Activated CD8-positive, alpha-beta memory T cell treated with anti-CD3 and anti-CD28 coated beads for 48 hours (primary cell): Measurements from ENCODE around the gene HIPK3.
"Not testable (repeated sequence)": the region's sequence is repeated elsewhere in the genome, so short reads cannot be mapped to it uniquely, and the experiment has no call there.

Source experiments
- DNase-seq, 3 experiments: peaks; one replicate each; pipeline ENCODE4 v3.0.0-alpha.2; 2020; ENCODE audit warnings: low read depth in 2 of 3, low spot score in 2 of 3

Gene HIPK3

DNA sequence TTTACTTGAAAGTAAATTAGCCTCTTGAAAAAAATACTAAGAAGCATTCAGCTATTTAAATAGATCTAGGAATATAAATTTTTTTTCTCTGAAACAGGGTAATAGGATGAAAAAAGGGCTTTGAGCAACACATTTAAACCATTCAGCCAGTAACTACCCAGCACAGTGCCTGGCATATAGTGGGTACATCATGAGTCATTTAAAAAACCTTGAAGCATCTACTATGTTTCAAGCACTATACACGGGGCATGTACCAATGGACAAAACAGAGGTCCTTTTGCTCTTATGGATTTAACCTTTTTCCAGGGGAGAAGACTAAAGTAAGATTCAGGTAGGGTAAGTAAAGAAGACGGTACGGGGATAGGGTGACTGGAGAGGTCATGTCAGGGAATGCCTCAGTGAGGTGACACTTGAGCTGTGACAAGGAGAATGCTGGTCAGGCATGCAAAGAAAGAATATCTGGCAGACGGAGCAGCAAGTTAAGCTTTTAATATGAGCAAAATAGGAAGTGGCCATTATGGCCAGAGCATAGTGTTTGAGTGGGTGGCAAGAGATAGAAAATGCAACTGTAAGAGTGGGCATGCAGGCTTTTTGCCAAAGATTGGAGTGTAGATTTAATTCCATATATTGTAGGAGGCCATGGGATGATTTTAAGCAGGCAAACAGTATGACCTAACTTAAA lies 101.1 kb downstream of the HIPK3 start:
- DNase-seq: no peak

DNA sequence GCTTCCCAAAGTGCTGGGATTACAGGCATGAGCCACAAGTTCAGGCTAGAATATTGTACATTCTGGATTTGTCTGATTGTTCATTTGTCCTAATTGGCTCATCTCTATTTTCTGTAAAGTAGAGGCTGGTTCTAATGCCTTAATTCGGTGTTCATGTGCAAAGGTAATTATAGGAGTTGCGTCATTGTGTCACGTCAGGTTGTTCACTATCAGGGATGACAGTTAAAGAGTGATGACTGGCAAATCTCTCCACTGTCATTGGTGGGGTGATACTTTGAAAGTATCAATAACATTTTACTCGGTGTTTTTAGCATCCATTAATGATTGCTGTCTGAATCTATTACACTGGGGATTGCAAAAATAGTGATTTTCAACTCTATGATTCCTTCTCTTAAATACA lies 103.5 kb downstream of the HIPK3 start:
- no peak for DNase-seq

DNA sequence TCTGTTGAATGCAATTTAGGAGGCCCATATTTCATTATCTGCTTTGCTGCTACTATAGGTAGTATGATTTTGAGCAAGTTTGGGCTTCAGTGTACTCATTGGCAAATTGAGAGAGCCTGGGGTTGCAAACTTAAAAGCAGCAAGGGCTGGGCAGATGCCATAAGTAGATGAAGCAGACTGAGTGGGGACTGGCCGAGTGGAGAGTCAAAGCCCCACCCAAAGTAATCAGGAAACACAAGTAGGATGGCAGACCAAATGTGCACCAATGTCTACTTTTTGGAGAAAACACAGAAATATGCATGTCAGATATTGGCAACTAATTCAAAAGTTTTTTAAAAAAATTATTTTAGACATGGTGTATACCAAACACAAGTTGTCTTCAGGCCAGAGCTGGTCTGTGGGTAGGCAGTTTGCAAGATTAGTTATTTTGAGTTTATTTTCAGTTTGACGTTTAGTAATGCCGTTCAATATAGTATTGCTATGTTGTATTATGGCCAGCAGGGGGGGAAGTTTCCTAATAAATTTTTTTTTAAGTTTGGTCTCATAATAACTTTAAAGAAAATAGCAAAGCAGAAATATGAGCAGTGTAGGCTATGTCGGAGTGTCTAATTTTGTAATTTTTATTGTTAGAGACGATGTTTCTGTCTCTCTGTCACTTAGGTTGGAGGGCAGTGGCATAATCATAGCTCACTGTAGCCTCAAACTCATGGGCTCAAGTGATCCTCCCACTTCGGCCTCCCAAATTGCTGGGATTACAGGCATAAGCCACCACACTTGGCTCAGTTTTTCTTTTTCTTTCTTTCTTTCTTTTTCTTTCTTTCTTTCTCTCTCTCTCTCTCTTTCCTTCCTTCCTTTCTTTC lies 105.1 kb downstream of the HIPK3 start:
- DNase-seq: no peak

DNA sequence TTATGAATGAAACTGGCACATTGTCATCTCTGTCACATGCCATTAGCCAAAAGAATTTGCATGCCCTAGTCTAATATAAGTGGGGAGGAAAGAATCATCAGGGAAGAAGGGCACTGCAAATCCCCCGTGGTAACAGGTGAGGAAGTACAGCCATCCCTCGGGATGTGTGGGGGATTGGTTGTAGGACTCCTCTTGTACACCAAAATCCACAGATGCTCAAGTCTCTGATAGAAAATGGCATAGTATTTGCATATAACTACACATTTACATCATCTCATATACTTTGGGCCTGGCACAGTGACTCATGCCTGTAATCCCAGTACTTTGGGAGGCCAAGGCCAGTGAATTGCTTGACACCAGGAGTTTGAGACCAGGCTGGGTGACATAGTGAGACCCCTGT lies 109.7 kb downstream of the HIPK3 start:
- no peak for DNase-seq

DNA sequence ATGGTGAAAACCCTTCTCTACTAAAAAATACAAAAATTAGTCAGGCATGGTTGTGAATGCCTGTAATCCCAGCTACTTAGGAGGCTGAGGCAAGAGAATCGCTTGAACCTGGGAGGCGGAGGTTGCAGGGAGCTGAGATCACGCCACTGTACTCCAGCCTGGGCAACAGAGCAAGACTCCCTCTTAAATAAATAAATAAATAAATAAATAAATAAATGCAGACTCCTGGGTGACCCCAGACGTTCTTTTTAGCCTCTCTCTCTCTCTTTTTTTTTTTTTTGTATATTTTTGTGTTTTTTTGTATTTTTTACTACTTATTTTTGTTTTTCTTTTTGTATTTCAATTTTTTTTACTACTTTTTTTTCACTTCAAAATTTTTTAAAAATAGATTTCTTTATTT lies 111.3 kb downstream of the HIPK3 start:
- DNase-seq: not testable (repeated sequence)

DNA sequence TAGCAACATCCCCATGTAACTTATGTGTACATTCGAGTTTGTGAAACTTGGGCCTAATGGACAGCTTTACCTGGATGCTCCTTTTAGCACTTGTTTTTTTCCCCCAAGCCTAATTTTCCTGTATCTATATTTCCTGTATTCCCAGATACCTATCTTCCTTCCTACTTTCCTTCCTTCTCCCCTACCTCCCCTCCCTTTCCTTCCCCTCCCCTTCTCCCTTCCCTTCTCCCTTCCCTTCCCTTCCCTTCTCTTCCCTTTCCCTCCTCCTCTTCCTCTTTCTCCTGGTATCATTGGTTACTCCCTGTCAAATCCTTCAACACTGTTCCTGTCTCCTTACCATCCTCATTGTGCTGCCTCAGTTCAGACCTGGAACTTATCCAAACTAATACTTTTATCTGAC lies 111.8 kb downstream of the HIPK3 start:
- no peak for DNase-seq

DNA sequence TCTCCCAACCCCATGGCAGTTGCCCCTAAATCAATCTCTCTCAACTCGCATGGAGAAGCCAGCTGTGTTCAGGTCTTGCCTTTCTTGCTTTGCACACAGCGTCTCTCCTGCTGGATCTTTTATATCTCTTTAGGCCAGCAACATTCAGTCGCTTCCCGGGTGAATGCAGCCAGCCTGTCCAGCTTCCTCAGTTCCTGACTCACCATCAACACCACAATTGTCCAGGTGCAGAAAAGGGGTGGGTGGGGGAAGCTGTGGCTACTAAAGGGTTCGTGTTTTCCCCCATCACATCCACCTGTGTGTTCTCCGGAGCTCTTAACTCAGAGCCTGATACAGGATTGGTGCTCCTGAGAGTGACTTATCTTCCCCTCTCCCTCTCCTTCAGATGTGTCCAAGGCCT lies 116.5 kb downstream of the HIPK3 start:
- DNase-seq: no peak

DNA sequence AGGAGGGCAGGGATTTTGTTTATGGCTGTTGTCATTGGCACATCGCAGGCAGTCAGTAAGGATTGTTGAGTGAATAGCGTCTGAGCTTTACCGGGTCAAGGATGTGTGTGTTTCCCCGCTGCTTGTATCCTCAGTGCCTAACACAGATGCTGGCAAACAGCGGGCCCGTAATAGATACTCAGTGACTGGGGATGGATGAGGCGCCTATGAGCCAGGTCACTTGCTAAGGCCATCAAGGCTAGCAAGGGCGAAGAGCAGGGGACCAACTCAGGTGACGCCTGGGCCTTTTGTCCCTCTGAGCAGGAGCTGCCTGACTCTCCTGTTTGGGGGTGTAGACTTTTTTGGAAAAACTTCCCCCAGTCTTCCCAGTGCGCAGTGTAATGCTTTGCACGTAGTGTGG lies 118.1 kb downstream of the HIPK3 start:
- no peak for DNase-seq

DNA sequence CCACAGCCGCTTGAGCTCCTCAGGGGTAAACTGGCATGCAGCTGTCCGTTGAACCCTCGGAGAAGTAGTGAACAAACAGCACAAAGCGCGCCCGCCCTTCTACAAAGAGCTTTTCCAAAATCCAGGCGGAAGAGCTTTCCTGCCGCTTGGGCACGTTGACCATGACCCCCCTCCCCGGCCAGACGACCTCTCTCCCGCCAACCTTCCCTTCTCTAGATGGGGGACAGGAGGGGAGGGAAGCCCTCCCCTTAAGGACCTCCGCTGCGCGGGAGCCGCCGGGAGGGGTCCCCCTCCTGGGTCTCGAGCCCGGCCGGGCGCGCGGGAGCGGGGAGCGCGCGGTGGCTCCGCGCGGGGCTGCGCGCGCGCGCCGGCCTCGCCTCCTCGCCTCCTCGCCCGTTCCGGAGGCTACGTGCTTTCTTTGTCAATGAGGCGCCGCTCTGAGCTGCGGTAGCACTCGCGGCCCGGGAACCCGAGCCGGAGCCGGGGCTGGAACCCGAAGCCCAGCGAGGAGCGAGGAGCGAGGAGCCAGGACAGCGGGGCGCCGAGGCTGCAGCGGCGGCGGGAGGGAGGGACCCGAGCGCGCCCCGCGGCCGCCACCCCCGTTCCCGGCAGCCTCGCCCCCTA lies 118.6 kb downstream of the HIPK3 start, which contains the start of gene KIAA1549L:
Gene KIAA1549L (plus strand): TSS at position 421 of the 624 bp plus-strand sequence.
- no peak for DNase-seq

DNA sequence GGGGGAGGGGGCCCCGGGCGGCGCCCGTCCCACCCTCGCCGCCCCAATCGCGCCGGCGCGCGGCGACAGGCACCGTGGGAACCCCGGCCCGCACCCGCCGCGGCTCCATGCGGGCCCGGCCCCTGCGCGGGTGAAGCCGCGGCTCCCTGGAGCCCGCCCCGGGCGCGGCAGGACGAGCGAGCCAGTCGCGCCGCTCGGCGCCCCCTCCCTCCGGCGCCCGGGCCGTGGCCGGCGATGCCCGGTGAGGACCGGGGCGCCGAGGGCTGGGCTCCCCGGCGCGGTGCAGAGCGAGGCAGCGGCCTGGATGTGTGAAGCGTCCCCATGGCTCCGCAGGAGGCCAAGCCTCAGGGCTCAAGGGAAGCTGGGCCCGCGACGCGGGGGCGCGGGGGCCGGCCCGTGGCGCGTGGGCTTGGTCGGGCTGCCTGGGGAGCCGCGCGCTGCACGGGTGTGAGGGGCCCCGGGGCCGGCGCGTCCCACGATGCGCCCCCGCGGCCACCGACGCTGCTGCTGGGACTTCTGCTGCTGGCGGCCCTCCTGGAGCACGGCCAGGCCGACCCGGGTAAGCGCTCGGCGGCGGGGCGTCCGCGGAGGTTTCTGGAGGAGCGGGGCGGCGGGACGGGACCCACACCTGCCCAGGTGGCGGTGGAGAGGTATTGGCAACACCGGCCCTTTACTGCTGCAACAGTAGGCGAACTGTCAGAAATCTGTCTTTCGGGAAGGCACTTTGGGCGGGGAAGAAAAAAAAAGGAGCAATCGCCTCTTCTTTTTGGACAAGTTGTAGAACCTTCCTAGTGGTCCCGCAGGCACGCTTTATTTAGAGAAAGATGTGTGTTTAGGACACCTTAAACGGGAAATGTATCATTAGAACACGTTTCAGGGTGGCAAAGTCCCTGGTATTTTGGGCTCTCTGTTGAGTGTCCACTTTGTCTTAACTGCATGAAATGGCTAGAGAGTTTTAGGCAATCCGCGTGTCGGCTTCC lies 119.4 kb downstream of the HIPK3 start:
- no peak for DNase-seq

DNA sequence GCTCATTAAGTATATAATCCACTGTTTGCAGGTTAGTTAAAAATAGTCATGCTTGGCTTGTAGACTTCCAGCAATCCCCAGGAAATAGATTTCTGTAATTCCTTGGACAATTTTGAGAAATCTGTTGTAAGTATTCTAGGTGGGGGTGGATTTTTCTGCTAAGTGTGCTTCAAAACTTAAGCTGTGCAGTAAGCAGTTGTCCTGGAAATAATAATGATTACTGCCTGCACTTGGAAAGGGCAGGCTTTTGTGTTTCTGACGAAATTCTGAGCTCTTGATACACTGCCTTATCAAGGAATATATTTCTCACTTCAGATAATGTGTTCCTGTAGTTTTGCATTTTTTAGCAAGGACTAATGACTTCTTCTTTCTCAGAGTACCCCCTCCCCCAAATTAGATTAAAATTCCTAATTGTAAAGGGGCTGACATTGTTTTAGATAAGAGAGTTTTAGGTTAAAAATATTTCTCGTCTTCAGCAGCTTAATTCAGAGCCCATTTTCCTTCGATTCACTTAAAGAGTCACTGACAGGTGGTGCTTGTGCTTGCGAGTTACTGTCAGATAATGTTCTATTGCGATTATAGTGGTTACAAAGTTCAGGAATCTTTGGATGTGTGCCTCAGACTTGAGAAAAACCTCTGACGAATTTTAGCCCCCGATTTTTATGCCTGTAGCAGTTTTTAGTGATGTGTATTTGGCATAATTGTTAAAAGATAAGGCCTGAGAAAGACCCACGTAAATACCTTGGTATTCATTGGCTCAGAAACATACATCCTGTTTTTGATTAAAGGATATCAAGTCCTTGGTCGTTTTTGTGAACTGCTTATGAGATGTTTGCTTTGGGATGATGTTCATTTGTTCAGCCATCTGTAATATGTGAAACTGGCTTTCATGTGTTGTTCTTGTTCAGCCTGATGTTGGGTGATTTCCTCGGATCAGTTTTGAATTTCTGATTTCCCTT lies 120.5 kb downstream of the HIPK3 start:
- no peak for DNase-seq

DNA sequence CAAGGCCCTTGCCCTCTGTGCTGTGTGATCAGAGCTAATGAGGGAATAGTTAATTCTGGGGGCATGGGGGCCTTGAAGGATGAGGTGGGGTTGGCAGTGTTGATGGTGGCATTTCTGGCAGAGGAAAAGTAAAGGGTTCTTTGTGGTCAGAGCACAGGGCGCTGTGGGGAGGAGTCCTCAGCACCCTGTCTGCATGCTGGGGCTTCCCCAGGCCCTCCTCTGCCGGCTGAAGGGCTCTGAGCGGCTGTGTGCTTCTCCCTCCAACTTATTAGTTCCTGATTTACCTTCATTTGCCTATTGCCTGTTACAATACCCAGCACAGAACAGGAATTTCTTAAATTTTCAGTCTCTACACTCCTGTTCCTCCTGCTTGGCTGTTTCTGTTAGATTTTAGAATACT lies 122.8 kb downstream of the HIPK3 start:
- DNase-seq: no peak

DNA sequence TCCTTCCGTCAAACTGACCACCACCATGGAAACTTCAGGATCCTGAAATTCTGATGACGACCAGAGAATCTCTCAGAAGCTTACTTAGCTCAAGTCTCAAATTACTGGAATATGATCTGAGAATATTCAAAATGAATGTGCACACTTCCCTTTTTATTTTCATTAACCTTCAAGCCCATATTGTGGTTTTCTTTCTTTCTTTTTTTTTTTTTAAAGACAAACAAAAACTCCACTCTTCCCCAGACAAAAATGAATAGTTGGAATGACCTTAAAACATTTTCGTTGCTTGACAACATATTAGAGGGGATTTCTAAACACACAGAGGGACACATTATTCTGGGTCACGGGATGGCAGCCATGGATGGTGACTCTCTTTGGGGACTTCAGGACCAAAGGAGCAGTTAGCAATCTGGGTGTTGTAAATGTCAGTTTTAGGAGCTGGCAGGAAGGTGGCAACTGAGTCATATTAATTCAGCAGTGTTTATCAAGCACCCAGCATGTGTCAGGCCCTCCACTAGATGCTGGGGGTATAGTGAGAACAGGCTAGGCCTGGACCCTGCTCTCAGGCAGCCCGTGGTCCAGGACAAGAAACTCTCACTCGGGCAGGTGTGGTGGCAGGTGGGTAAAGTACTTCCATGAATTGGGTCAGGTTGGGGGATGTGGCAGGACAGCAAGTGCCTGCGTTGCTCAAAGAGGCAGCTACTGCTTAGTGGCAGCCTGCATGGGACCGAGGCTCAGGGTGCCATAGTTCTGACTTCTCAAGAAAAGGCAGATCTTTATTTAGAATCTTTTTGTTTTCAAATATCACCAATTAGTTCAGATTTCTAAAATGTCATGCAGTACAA lies 126.1 kb downstream of the HIPK3 start:
- DNase-seq: no peak

DNA sequence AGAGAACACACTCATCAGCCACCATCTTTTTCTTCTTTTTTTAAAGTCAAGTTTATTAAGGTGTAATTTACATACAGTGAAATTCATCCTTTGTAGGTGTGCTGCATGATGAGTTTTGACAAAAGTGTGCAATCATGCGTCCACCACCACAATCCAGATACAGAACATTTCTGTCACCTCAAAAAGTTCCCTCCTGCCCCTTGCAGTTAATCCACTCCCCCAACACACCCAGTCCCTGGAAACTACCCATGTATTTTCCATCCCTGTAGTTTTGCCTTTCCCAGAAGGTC lies 126.7 kb downstream of the HIPK3 start:
- DNase-seq: no peak

DNA sequence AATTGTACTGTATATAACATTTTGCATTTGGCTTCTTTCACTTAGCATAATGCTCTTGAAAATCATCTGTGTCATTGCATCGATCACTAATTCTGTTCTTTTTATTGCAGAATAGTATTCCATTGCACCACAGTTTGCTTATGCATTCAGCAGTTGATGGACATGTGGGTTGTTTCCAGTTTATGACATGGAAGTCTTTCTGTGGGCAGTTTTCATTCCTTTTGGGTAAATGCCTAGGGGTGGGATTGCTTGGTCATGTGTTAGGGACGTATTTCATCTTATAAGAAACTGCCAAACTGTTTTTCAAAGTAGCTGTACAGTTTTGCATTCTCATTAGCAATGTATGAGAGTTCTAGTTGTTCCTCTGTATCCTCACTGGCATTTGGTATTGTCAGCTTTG lies 127.0 kb downstream of the HIPK3 start:
- no peak for DNase-seq

DNA sequence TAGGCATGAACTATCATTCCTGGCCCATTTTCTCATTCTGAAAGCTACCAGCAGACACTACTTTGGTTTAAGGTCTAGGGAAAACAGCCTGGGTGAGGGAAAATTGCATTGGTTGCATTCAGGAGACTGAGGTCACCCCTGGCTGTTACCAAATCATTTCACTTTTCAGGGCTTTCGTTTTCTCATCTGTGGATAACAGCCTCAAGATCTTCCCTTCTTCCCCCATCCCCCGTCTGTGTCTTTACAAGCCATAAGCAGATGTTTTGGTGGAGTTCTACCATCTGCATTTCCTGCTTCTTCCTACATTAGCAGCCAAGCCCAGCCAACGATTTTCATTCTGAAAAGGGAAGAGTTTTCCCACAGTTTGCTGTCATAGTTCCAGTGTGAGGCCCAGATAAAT lies 130.4 kb downstream of the HIPK3 start:
- DNase-seq: no peak

DNA sequence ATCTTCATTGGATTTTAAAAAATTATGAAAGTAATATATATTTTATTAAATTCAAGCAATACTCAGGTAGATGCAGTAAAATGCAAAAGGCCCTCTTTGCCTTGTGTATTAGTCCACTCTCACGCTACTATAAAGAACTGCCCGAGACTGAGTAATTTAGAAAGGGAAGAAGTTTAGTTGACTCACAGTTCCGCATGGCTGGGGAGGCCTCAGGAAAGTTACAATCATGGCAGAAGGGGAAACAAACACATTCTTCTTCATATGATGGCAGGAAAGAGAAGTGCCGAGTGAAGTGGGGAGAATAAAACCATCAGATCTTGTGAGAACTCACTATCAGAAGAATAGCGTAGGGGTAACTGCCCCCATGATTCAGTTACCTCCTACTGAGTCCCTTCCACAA lies 130.8 kb downstream of the HIPK3 start:
- no peak for DNase-seq

DNA sequence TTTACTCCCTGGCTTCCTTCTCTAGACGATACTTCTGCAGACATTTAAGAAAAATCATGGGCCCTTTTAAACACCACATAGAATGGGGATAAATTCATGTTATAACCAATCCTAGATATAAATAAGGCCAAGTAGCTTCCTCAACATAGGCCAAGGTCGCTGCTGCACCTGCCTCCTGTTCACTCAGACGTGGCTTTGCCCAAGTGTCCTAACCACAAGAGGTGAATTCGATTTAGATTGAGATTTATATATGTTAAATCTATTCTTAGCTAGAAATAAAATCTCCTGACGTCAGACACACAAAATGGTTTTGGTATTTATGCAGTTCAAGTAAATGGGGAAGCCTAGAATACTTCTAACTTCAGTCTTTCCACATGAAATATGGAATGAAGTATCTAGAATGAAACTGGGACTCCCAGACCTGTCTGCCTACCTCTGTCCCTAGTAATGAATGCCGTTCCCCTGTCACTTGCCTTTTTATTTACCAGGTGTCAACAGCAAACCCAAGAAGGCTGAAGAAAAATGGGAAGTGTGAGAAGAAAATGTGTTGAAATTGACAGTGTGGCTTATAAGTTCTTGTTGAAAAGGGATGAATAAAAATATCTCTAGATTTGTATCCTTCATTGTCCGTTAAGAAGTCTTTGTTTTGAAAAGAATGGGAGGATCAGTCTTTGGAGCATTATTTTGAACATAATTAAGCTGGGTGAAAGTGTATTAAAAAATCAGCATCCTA lies 131.8 kb downstream of the HIPK3 start:
- no peak for DNase-seq
